Measurements from ENCODE around the gene AKAP6. TPM values are rescaled to one million over a fixed set of nuclear protein-coding genes. Genes with fewer than 3 reads are reported as not detected.
A peak's percentile ranks its signal among the peaks of the same experiment; 100 is the strongest.

AKAP6 gene
- total RNA-seq, 1 experiment from 2014 or later: 40.6 TPM

- no peak for DNase-seq (ENCODE audit: low read depth)
Observed at GRCh38 chr14:32666308-32666707, 337.2 kb downstream of the AKAP6 start.

- no peak for DNase-seq (ENCODE audit: low read depth)
Observed at GRCh38 chr14:32667287-32667686, 338.2 kb downstream of the AKAP6 start.

- no peak for DNase-seq (ENCODE audit: low read depth)
Observed at GRCh38 chr14:32667791-32668190, 338.7 kb downstream of the AKAP6 start.

GRCh38 chr14:32669391-32669790 lies 340.3 kb downstream of the AKAP6 start:
- DNase-seq (ENCODE audit: low read depth): peak; percentile 41

GRCh38 chr14:32675433-32675832 lies 346.3 kb downstream of the AKAP6 start:
- DNase-seq (ENCODE audit: low read depth): no peak

- no peak for DNase-seq (ENCODE audit: low read depth)
Observed at GRCh38 chr14:32677129-32677780, 348.2 kb downstream of the AKAP6 start.

- no peak for DNase-seq (ENCODE audit: low read depth)
Observed at GRCh38 chr14:32678088-32678487, 349.0 kb downstream of the AKAP6 start.

- no peak for DNase-seq (ENCODE audit: low read depth)
Observed at GRCh38 chr14:32679927-32680612, 351.0 kb downstream of the AKAP6 start.

- DNase-seq (ENCODE audit: low read depth): no peak
Observed at GRCh38 chr14:32681598-32681997, 352.5 kb downstream of the AKAP6 start.

- no peak for DNase-seq (ENCODE audit: low read depth)
Observed at GRCh38 chr14:32682214-32682613, 353.1 kb downstream of the AKAP6 start.

GRCh38 chr14:32683679-32684078 lies 354.6 kb downstream of the AKAP6 start:
- no peak for DNase-seq (ENCODE audit: low read depth)

- no peak for DNase-seq (ENCODE audit: low read depth)
Observed at GRCh38 chr14:32688941-32689340, 359.8 kb downstream of the AKAP6 start.

- DNase-seq (ENCODE audit: low read depth): peak; percentile 39
Observed at GRCh38 chr14:32692441-32692840, 363.3 kb downstream of the AKAP6 start.

GRCh38 chr14:32693114-32693513 lies 364.0 kb downstream of the AKAP6 start:
- peak; percentile 99 for DNase-seq (ENCODE audit: low read depth)

- DNase-seq (ENCODE audit: low read depth): no peak
Observed at GRCh38 chr14:32694795-32695449, 365.8 kb downstream of the AKAP6 start.

- peak; percentile 20 for DNase-seq (ENCODE audit: low read depth)
Observed at GRCh38 chr14:32696325-32697091, 367.4 kb downstream of the AKAP6 start.

- no peak for DNase-seq (ENCODE audit: low read depth)
Observed at GRCh38 chr14:32697114-32697513, 368.0 kb downstream of the AKAP6 start.

GRCh38 chr14:32697704-32698103 lies 368.6 kb downstream of the AKAP6 start:
- DNase-seq (ENCODE audit: low read depth): peak; percentile 82

GRCh38 chr14:32698831-32699230 lies 369.7 kb downstream of the AKAP6 start:
- peak; percentile 84 for DNase-seq (ENCODE audit: low read depth)

GRCh38 chr14:32701475-32701874 lies 372.4 kb downstream of the AKAP6 start:
- DNase-seq (ENCODE audit: low read depth): no peak

GRCh38 chr14:32702088-32702487 lies 373.0 kb downstream of the AKAP6 start:
- no peak for DNase-seq (ENCODE audit: low read depth)

GRCh38 chr14:32702562-32702961 lies 373.5 kb downstream of the AKAP6 start:
- DNase-seq (ENCODE audit: low read depth): peak; percentile 66
